ENCODE data around the gene COA8.

COA8 gene

GRCh38 chr14:103625356-103626095, 62.8 kb downstream of the COA8 start:
- DNase-seq (ENCODE audit: low read depth), result no peak

- DNase-seq (ENCODE audit: low read depth), result no peak
Measured at GRCh38 chr14:103626146-103626850, 63.5 kb downstream of the COA8 start.

GRCh38 chr14:103627073-103628025, 64.6 kb downstream of the COA8 start:
- no peak for DNase-seq (ENCODE audit: low read depth)

GRCh38 chr14:103628221-103628683, 65.5 kb downstream of the COA8 start:
- no peak for DNase-seq (ENCODE audit: low read depth)

GRCh38 chr14:103628684-103629502, 66.1 kb downstream of the COA8 start, which contains the start of gene KLC1:
Gene KLC1 (plus strand): TSS chr14:103629211. CDS start chr14:103654565, 25,354 bp downstream.
- peak; percentile 78 for DNase-seq (ENCODE audit: low read depth)

- peak; percentile 11 for DNase-seq (ENCODE audit: low read depth)
Measured at GRCh38 chr14:103629503-103630121, 66.9 kb downstream of the COA8 start.

- DNase-seq (ENCODE audit: low read depth), result no peak
Measured at GRCh38 chr14:103630364-103631108, 67.8 kb downstream of the COA8 start.

- DNase-seq (ENCODE audit: low read depth), result no peak
Measured at GRCh38 chr14:103633391-103633790, 70.6 kb downstream of the COA8 start.

GRCh38 chr14:103634156-103634555, 71.4 kb downstream of the COA8 start:
- no peak for DNase-seq (ENCODE audit: low read depth)

- no peak for DNase-seq (ENCODE audit: low read depth)
Measured at GRCh38 chr14:103638594-103638993, 75.8 kb downstream of the COA8 start.

Data from stimulated activated CD8-positive, alpha-beta memory T cell treated with anti-CD3 and anti-CD28 coated beads, Interleukin-12 subunit alpha, Interleukin-12 subunit beta, amount 100 ng/mL, for 4 hours (primary cell).